Karpas-422 (cell line): ENCODE data around the gene TFCP2. TPM values are rescaled to one million over a fixed set of nuclear protein-coding genes. Genes with fewer than 3 reads are reported as not detected.

Source experiments
- DNase-seq: peaks from one replicate; pipeline ENCODE4 v3.0.0-alpha.2; 2015
- H2AFZ ChIP-seq: fragments of 200-600 bp; sonication (generic); 2 replicates; pipeline ENCODE4 v1.6.1; 2014; ENCODE audit warnings: antibody characterized with exemption, low read length, mixed read lengths
- H3K27ac ChIP-seq: fragments of 200-600 bp; sonication (generic); 2 replicates; pipeline ENCODE4 v1.5.1; 2014; ENCODE audit warnings: mild to moderate bottlenecking, low read length, moderate library complexity
- H3K27me3 ChIP-seq: fragments of 200-600 bp; sonication (generic); 2 replicates; pipeline ENCODE4 v1.6.1; 2014; ENCODE audit warnings: low read length, mixed read lengths
- H3K36me3 ChIP-seq: fragments of 200-600 bp; sonication (generic); 2 replicates; pipeline ENCODE4 v1.6.1; 2014; ENCODE audit warnings: low read length, mixed read lengths; ENCODE audit not compliant: insufficient read depth
- H3K4me1 ChIP-seq: fragments of 200-600 bp; sonication (generic); 2 replicates; pipeline ENCODE4 v1.6.1; 2014; ENCODE audit warnings: mild to moderate bottlenecking, low read length, mixed read lengths
- H3K4me2 ChIP-seq: fragments of 200-600 bp; sonication (generic); 2 replicates; pipeline ENCODE4 v1.6.1; 2014; ENCODE audit warnings: low read length, low read depth, mild to moderate bottlenecking; ENCODE audit not compliant: poor library complexity, severe bottlenecking
- H3K4me3 ChIP-seq: fragments of 200-600 bp; sonication (generic); 2 replicates; pipeline ENCODE4 v1.5.1; 2014; ENCODE audit warnings: mild to moderate bottlenecking, antibody characterized with exemption, low read length, mixed read lengths
- H3K79me2 ChIP-seq: fragments of 200-600 bp; sonication (generic); 2 replicates; pipeline ENCODE4 v1.6.1; 2014; ENCODE audit warnings: mild to moderate bottlenecking, low read length, mixed read lengths
- H3K9ac ChIP-seq: fragments of 200-600 bp; sonication (generic); 2 replicates; pipeline ENCODE4 v1.6.0; 2014; ENCODE audit warnings: low read length
- H3K9me2 ChIP-seq: fragments of 200-600 bp; sonication (generic), shearing (Covaris generic); replicated peaks from 2 replicates; pipeline ENCODE4 v1.6.0; 2014; ENCODE audit warnings: mild to moderate bottlenecking, low read length, moderate library complexity; ENCODE audit not compliant: insufficient read depth
- H3K9me3 ChIP-seq: fragments of 300-700, 200-600 bp; sonication (generic); 2 replicates; pipeline ENCODE4 v1.6.1; 2014; ENCODE audit warnings: low read length, mixed read lengths
- H4K20me1 ChIP-seq: fragments of 200-600 bp; sonication (generic); 2 replicates; pipeline ENCODE4 v1.6.1; 2014; ENCODE audit warnings: mild to moderate bottlenecking, antibody characterized with exemption, low read length, low read depth; ENCODE audit not compliant: insufficient read depth
- total RNA-seq: library from RNA; depleted of rRNA; stranded (reverse); fragments of >200 nt; shearing (Covaris generic); gene quantifications from 2 replicates; pipeline ENCODE4 v1.2.3, GENCODE V29; 2014; ENCODE audit warnings: low replicate concordance

TFCP2 gene
- total RNA-seq, 1 experiment from 2014 or later, result 26.5 TPM

- Histone ChIP-seq H3K9ac (no peak overlapping the region), H3K79me2 (no peaks in the 10 kb centered on the region), H3K27me3 (no peaks in the 10 kb centered on the region), H3K4me3 (no peak overlapping the region), H3K27ac (no peak overlapping the region), H3K36me3 (no peaks in the 10 kb centered on the region), H3K4me2 (no peak overlapping the region), H3K9me3 (no peaks in the 10 kb centered on the region), H4K20me1 (no peaks in the 10 kb centered on the region), H3K9me2 (no peaks in the 10 kb centered on the region), H2AFZ (no peak overlapping the region), H3K4me1 (peaks cover 17% of the 10 kb centered on the region)
- DNase-seq, result no peak
These were observed 10.9 kb upstream of the TFCP2 start for GRCh38 chr12:51183816-51184215.

GRCh38 chr12:51183349-51183748 is 10.4 kb upstream of the TFCP2 start:
- H3K9ac ChIP-seq, result no peak overlapping the region
- no peak overlapping the region for H3K27ac ChIP-seq
- H3K36me3 ChIP-seq, result no peaks in the 10 kb centered on the region
- no peak for DNase-seq
- H3K27me3 ChIP-seq, result no peaks in the 10 kb centered on the region
- no peaks in the 10 kb centered on the region for H3K79me2 ChIP-seq
- H3K4me1 ChIP-seq, result peaks cover 12% of the 10 kb centered on the region
- no peak overlapping the region for H2AFZ ChIP-seq
- no peaks in the 10 kb centered on the region for H4K20me1 ChIP-seq
- no peak overlapping the region for H3K4me3 ChIP-seq
- H3K9me2 ChIP-seq, result no peaks in the 10 kb centered on the region
- H3K4me2 ChIP-seq, result no peak overlapping the region
- H3K9me3 ChIP-seq, result no peaks in the 10 kb centered on the region

DNA sequence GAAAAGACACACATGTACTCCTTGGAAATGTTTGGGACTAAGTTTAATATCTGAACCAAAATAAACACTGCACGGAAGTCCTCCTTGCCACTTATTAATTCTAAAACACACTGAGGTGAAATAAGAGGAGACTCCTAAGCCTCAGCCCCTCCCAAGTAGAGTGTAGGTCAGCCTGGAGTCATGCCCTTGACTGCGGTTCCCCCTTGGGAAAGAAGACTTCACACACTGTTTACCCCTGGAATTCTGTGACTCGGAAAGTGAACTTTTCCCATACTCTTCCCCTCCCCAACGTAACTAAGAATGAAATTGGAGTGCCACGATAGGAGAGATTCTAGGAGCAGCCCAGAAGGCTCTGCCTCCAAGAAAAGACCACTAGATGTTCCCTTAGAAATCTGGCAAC is 8.6 kb upstream of the TFCP2 start:
- Histone ChIP-seq H4K20me1 (no peaks in the 10 kb centered on the region), H3K9me3 (no peaks in the 10 kb centered on the region), H3K9me2 (no peaks in the 10 kb centered on the region), H3K27ac (no peak overlapping the region), H3K4me3 (no peak overlapping the region), H3K9ac (no peak overlapping the region), H3K79me2 (no peaks in the 10 kb centered on the region), H3K4me1 (no peaks in the 10 kb centered on the region), H3K36me3 (no peaks in the 10 kb centered on the region), H3K4me2 (no peak overlapping the region), H2AFZ (no peak overlapping the region), H3K27me3 (no peaks in the 10 kb centered on the region)
- no peak for DNase-seq

- no peaks in the 10 kb centered on the region for H3K9me2 ChIP-seq
- no peaks in the 10 kb centered on the region for H3K27me3 ChIP-seq
- no peaks in the 10 kb centered on the region for H3K9me3 ChIP-seq
- H3K27ac ChIP-seq, result no peak overlapping the region
- H2AFZ ChIP-seq, result no peak overlapping the region
- H3K4me3 ChIP-seq, result no peak overlapping the region
- no peak for DNase-seq
- H3K4me2 ChIP-seq, result no peak overlapping the region
- H3K79me2 ChIP-seq, result no peaks in the 10 kb centered on the region
- peaks cover 4% of the 10 kb centered on the region for H3K4me1 ChIP-seq
- H3K9ac ChIP-seq, result no peak overlapping the region
- no peaks in the 10 kb centered on the region for H3K36me3 ChIP-seq
- H4K20me1 ChIP-seq, result no peaks in the 10 kb centered on the region
These were observed 5.0 kb upstream of the TFCP2 start for GRCh38 chr12:51177897-51178296.

GRCh38 chr12:51174501-51174900 is 1.6 kb upstream of the TFCP2 start:
- Histone ChIP-seq H3K79me2 (peaks cover 33% of the 10 kb centered on the region), H3K9me3 (no peaks in the 10 kb centered on the region), H2AFZ (0 out of 2 replicates have a peak overlapping the region, but pooled peaks have one; percentile 49), H3K27me3 (no peaks in the 10 kb centered on the region), H3K4me3 (no peak overlapping the region), H4K20me1 (no peaks in the 10 kb centered on the region), H3K36me3 (no peaks in the 10 kb centered on the region), H3K9me2 (no peaks in the 10 kb centered on the region), H3K4me2 (no peak overlapping the region), H3K9ac (no peak overlapping the region), H3K4me1 (peaks cover 14% of the 10 kb centered on the region), H3K27ac (no peak overlapping the region)
- no peak for DNase-seq

GRCh38 chr12:51171884-51172514 is 936 bp downstream of the TFCP2 start:
- Histone ChIP-seq H3K9me2 (no peaks in the 10 kb centered on the region), H3K27ac (peak overlapping the region; percentile 59), H3K9ac (peak overlapping the region; percentile 95), H3K4me1 (peaks cover 14% of the 10 kb centered on the region), H3K27me3 (no peaks in the 10 kb centered on the region), H3K36me3 (no peaks in the 10 kb centered on the region), H3K9me3 (no peaks in the 10 kb centered on the region), H3K79me2 (peaks cover 58% of the 10 kb centered on the region), H2AFZ (peak overlapping the region; percentile 82; the same call in 1 of the 2 replicates), H3K4me2 (peak overlapping the region; percentile 92), H3K4me3 (peak overlapping the region; percentile 95), H4K20me1 (peaks cover 4% of the 10 kb centered on the region; the same call in 1 of the 2 replicates)
- peak; percentile 62 for DNase-seq

GRCh38 chr12:51163795-51164194 is 9.1 kb downstream of the TFCP2 start:
- Histone ChIP-seq H3K4me2 (no peak overlapping the region), H3K27me3 (no peaks in the 10 kb centered on the region), H4K20me1 (peaks cover 4% of the 10 kb centered on the region; the same call in 1 of the 2 replicates), H3K9ac (no peak overlapping the region), H3K4me3 (no peak overlapping the region), H3K79me2 (peaks cover 88% of the 10 kb centered on the region), H3K36me3 (peaks cover 5% of the 10 kb centered on the region), H2AFZ (no peak overlapping the region), H3K4me1 (peaks cover 2% of the 10 kb centered on the region; the same call in 1 of the 2 replicates), H3K27ac (no peak overlapping the region), H3K9me3 (no peaks in the 10 kb centered on the region), H3K9me2 (no peaks in the 10 kb centered on the region)
- DNase-seq, result no peak

DNA sequence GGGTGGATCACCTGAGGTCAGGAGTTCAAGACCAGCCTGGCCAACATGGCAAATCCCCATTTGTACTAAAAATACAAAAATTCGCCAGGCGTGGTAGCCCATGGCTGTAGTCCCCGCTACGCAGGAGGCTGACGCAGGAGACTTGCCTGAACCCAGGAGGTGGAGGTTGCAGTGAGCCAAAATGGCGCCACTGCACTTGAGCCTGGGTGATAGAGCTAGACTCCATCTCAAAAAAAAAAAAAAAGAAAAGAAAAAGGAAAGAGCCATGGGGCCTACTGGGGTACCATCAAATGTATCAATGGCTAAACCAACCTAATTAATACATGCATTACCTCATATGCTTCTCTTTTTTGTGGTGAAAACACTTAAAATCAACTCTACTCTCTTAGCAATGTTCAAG is 10.7 kb downstream of the TFCP2 start:
- no peak for DNase-seq
- Histone ChIP-seq H4K20me1 (no peaks in the 10 kb centered on the region), H2AFZ (no peak overlapping the region), H3K36me3 (peaks cover 5% of the 10 kb centered on the region), H3K79me2 (peaks cover 85% of the 10 kb centered on the region), H3K4me3 (no peak overlapping the region), H3K9me2 (no peaks in the 10 kb centered on the region), H3K9ac (no peak overlapping the region), H3K4me2 (no peak overlapping the region), H3K4me1 (peaks cover 2% of the 10 kb centered on the region; the same call in 1 of the 2 replicates), H3K9me3 (no peaks in the 10 kb centered on the region), H3K27ac (no peak overlapping the region), H3K27me3 (no peaks in the 10 kb centered on the region)
